HG03521 (cell line): ENCODE results near the gene CACYBP.

ENCODE experiments used
- ATAC-seq: cut with Tn5 transposase; IDR thresholded peaks from one replicate; pipeline ENCODE4 v1.9.1; 2021; ENCODE audit warnings: mild to moderate bottlenecking, moderate library complexity; ENCODE audit not compliant: unreplicated experiment

The CACYBP gene, protein sequence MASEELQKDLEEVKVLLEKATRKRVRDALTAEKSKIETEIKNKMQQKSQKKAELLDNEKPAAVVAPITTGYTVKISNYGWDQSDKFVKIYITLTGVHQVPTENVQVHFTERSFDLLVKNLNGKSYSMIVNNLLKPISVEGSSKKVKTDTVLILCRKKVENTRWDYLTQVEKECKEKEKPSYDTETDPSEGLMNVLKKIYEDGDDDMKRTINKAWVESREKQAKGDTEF

DNA sequence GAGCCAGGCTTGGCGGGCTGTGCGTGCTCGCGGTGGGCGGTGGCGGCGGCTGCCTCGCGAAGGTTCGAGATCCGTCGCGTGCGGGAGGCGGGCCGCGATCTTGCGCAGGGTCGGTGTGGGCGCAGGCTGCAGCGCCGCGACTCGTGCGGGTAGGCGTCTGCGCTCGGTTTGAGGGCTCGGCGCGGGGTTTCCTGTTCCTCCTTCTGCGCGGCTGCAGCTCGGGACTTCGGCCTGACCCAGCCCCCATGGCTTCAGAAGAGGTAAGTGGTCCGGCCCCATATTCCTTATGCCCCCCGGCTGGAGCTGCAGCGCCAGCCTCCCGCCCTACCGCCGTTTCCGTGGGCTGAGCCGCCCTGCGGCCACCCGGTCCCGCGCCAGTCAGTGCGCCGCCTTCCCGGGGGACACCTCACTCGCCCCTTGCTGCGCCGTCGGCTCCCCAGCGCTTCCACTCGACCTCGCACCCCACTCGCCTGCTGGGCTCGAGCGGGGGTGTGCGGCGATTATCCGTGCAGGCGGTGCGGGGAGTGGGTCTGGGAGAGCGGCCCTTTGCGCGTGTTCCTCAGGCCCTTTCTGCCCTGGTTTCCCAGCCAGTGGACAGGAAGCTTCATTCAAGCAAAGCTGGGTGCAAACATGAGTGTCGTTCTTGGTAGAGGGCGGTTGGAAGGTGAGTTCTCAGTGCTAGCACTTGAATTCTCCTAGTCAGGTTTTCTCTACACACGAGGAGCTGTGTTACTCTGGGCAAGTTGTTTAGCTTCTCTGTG, at the start of gene CACYBP:
CACYBP (plus strand) TSS at position 12 of the 761 bp plus-strand sequence; CDS start at position 246, 234 bp downstream.
- ATAC-seq: no peak

- no peak for ATAC-seq
Observed at GRCh38 chr1:174953285-174954072, 46.3 kb upstream of the CACYBP start.

- ATAC-seq: no peak
Observed at GRCh38 chr1:174954073-174954460, 45.7 kb upstream of the CACYBP start.

GRCh38 chr1:174954671-174955669, 44.8 kb upstream of the CACYBP start:
- ATAC-seq: no peak

- ATAC-seq: no peak
Observed at GRCh38 chr1:174956086-174956485, 43.7 kb upstream of the CACYBP start.

GRCh38 chr1:174956976-174957375, 42.8 kb upstream of the CACYBP start:
- ATAC-seq: no peak

DNA sequence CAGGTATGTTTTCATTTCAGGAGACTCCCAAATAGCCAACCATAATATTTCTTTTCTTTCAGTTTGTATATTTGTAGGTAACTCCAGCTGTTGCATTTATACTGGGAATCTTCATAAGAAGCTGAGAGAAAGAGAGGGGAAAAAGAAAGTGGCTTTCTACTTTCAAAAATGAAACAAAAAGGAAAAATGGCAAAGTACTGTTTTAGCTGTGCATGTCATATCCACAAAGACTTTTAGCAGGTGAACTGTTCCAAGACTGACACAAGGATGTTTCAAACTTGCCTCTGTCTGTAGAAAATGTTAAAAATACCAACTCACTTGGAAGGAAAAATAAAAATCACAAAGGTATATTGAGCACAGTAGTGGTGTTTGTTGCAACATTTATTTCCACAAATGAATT, 41.9 kb upstream of the CACYBP start:
- ATAC-seq: no peak

GRCh38 chr1:174958396-174958795, 41.4 kb upstream of the CACYBP start:
- no peak for ATAC-seq

GRCh38 chr1:174960362-174960761, 39.4 kb upstream of the CACYBP start:
- no peak for ATAC-seq

- no peak for ATAC-seq
Observed at GRCh38 chr1:174963529-174964125, 36.1 kb upstream of the CACYBP start.

GRCh38 chr1:174964261-174964971, 35.3 kb upstream of the CACYBP start:
- no peak for ATAC-seq

DNA sequence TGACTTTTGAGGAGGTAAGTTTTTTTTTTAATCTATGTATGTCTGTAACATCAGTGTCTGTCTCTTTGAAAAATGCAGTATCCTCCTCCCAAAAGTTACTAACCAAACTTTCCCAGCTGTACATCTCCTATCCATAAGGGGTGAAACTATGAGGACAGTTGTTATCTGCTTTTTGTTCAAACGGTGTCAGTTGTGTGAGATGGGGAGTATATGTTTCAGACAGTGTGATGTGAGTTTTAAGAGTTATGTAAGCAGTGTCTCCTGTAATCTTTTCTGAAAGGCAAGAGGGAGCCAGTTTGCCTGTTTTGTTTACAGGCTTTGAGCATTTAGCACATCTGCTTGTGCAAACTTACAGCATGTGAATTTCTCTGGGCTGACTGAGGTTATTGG, 34.8 kb upstream of the CACYBP start:
- ATAC-seq: no peak

DNA sequence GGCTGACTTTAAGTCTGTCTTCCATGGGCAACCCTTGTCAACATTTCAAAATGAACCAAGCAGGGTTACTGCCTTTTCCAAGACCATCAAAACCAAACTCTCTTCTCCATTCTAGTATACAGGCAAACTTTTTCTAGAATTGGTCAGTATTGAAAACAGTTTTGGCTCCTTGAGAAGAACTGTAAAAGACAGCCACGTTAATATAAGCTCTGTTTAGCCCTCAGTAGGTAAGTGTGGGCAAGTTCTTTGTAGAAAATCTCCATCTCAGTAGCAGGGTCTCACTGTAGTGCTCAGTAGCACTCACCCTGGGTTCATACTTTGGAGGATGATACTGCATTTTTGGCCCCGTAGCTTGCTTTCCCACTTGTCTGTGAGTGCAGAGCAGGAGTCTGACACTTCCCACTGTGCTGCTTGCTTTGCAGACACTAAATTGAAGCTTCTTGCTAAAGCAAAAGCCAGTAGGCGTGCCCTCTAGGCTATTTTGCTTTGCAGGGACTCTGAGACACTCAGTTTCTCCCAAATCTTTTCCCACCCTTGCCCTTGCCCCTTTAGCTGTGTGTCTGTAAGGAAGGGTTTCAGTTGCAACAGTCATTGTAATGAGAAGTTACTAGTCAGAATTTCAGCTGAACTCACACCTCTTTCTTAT, 34.3 kb upstream of the CACYBP start:
- no peak for ATAC-seq

- ATAC-seq: no peak
Observed at GRCh38 chr1:174966008-174966572, 33.7 kb upstream of the CACYBP start.

DNA sequence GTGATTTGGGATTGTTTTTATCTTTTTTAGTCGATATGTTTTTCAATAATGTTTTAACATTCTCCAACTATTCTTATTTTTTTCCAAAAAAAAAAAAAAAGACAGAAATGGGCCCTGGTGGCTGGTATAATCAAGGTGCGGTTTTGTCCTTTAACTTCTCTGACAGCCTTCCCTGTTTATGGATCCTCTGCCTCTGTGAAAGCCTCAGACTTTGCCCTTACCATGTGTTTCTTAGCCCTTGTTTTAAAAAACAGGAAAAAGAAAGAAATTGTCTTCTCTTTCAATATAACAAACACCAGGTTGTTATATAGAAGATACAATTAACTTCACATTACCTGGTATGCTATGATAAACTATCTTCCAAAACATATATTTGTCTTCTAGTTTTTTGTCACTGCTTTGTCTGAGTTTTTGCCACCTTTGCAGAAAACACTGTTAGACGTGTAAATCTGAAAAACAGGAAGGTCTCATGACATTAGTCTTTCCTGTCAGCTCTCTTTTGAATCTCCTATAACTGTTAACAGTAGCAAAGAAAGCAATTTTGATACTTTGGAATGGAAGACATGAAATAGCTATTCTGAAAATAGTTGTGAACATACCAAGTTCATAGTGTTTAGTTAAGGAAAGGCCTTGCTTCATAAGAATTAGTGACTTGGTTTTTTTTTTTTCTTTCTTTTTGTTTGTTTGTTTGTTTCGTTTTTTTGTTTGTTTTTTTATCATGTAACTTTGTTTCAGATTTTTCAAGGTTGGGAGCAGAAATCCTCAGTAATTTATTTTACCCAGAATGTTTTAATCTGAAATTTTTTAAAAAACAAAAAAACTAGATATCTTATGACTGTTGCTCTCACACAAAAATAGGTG, 31.7 kb upstream of the CACYBP start:
- ATAC-seq: no peak

GRCh38 chr1:174968750-174969244, 30.9 kb upstream of the CACYBP start:
- ATAC-seq: peak; percentile 55

GRCh38 chr1:174969977-174970376, 29.8 kb upstream of the CACYBP start:
- no peak for ATAC-seq

GRCh38 chr1:174971466-174971865, 28.3 kb upstream of the CACYBP start:
- ATAC-seq: no peak
